ENCODE measurements around the gene NOL4L.
"Not testable (repeated sequence)": the region's sequence is repeated elsewhere in the genome, so short reads cannot be mapped to it uniquely, and the experiment has no call there.

Gene NOL4L

DNA sequence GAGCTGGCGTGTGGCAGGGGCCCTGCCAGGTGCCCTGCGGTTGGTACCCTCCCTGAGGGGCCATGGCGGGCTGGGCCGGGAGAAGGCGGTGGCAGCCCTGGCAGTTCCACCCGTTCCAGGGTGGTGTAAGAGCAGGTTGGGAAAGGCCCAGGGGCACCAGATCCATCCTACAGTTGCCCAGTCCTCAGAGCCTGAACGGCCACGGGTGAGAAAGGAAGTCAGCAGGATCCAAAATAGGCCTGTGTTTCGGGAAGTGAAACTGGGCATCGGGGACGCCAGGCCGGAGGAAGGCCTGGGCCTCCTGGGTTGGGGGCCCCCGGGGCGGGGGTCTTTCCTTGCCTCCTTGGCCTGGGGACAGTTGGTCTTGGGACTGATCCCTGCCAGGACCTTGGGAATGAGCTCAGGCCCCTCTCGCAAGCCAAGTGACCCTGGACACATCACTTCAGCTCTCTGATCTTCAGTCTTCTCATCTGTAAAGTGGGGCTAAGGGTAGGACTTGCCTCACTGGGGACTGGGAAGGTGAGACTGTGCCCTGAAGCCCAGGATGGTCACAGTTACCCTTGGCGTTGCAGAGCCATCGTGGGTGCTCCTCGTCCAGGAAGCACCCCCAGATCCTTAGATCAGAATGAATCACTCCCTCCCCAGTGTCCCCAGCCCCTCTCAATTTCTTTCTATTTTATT lies 18.1 kb upstream of the NOL4L start:
- no peaks in the 10 kb centered on the region for H3K9me3 ChIP-seq (ENCODE audit: low read depth, low read length)
- no peak overlapping the region for H3K9ac ChIP-seq (ENCODE audit: insufficient read length)
- no peak overlapping the region for H3K27ac ChIP-seq
- no peak overlapping the region for H3K4me3 ChIP-seq
- H3K36me3 ChIP-seq (ENCODE audit: insufficient read depth, low read length) = no peaks in the 10 kb centered on the region
- no peak for DNase-seq (ENCODE audit: low read depth, low spot score)
- no peak for TF ChIP-seq POLR2AphosphoS5 (IDR thresholded peaks at IDR 0.05; ENCODE audit: borderline replicate concordance, low read depth, low read length)

GRCh38 chr20:32602273-32602672 lies 17.1 kb upstream of the NOL4L start:
- no peak overlapping the region for H3K9ac ChIP-seq (ENCODE audit: insufficient read length)
- TF ChIP-seq EZH2 (IDR thresholded peaks at IDR 0.05) = no peak
- no peak for TF ChIP-seq FOXP2 (optimal IDR thresholded peaks at IDR 0.05; ENCODE audit: control extremely low read depth, extremely low read length, insufficient read depth)
- no peak for TF ChIP-seq POLR2AphosphoS5 (IDR thresholded peaks at IDR 0.05; ENCODE audit: borderline replicate concordance, low read depth, low read length)
- no peak overlapping the region for H3K4me3 ChIP-seq
- H3K27ac ChIP-seq = no peak overlapping the region
- DNase-seq (ENCODE audit: low read depth, low spot score) = no peak
- H3K36me3 ChIP-seq (ENCODE audit: insufficient read depth, low read length) = no peaks in the 10 kb centered on the region
- no peaks in the 10 kb centered on the region for H3K9me3 ChIP-seq (ENCODE audit: low read depth, low read length)

DNA sequence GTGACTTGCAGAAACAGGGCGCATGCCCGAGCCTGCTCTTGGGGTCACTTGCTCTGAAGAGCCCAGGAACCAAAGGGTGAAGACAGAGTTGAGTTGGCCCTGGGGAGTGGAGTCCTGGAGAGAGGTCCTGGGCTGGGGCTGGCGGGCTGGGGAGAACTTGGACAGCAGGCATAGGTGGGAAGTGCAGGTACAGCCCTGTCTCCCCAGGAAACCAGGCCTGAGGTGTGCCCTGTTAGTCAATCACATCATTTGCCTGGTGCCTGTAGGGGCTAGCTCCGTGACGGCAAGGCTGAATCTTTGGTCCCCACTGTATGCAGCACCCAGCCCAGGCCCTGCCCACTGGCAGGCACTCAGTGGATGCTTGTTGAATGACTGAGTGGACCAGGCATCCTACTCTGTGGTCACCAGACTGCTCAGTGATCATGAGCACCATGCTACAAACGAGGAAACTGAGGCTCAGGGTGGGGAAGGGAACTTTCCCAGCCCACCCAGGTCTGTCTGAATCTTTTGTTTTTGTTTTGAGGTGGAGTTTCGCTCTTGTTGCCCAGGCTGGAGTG lies 15.6 kb upstream of the NOL4L start:
- no peak for TF ChIP-seq FOXP2 (optimal IDR thresholded peaks at IDR 0.05; ENCODE audit: control extremely low read depth, extremely low read length, insufficient read depth)
- TF ChIP-seq EZH2 (IDR thresholded peaks at IDR 0.05) = no peak
- no peak for TF ChIP-seq POLR2AphosphoS5 (IDR thresholded peaks at IDR 0.05; ENCODE audit: borderline replicate concordance, low read depth, low read length)
- no peak overlapping the region for H3K4me3 ChIP-seq
- no peak overlapping the region for H3K27ac ChIP-seq
- no peak for DNase-seq (ENCODE audit: low read depth, low spot score)
- no peaks in the 10 kb centered on the region for H3K9me3 ChIP-seq (ENCODE audit: low read depth, low read length)
- no peaks in the 10 kb centered on the region for H3K36me3 ChIP-seq (ENCODE audit: insufficient read depth, low read length)
- no peak overlapping the region for H3K9ac ChIP-seq (ENCODE audit: insufficient read length)

DNA sequence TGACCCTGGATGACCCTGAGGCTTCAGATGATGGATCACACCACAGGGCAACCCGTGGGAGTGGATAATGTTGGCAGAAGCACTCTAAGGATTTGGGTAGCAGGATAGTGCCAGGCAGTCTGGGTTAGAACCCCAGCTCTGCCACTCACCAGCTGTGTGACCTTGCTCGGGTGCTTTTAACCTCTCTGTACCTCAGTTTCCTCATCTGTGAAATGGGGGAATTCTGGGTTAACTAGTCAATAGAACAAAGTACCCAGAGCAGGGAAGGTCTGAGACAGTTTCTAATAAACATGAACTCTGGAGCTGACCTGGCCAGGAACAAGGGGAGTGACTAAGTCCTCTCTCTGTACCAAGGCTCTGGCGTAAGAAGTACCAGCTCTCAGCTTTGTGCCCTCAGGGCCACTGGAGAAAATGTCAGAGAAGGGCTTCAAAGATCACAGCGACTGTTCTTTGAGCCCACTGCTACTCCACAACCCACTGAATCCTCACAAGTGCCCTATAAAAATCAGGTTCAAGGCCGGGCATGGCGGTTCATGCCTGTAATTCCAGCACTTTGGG lies 14.7 kb upstream of the NOL4L start:
- no peak for TF ChIP-seq FOXP2 (optimal IDR thresholded peaks at IDR 0.05; ENCODE audit: control extremely low read depth, extremely low read length, insufficient read depth)
- Histone ChIP-seq H3K4me3 (no peak overlapping the region), H3K36me3 (ENCODE audit: insufficient read depth, low read length) (no peaks in the 10 kb centered on the region), H3K9ac (ENCODE audit: insufficient read length) (no peak overlapping the region), H3K27ac (no peak overlapping the region), H3K9me3 (ENCODE audit: low read depth, low read length) (no peaks in the 10 kb centered on the region)
- no peak for DNase-seq (ENCODE audit: low read depth, low spot score)

- TF ChIP-seq EZH2 (IDR thresholded peaks at IDR 0.05) (no peak), FOXP2 (optimal IDR thresholded peaks at IDR 0.05; ENCODE audit: control extremely low read depth, extremely low read length, insufficient read depth) (no peak)
- DNase-seq (ENCODE audit: low read depth, low spot score) = no peak
- no peak overlapping the region for H3K4me3 ChIP-seq
- no peak overlapping the region for H3K27ac ChIP-seq
- H3K9me3 ChIP-seq (ENCODE audit: low read depth, low read length) = no peaks in the 10 kb centered on the region
- H3K9ac ChIP-seq (ENCODE audit: insufficient read length) = no peak overlapping the region
- no peaks in the 10 kb centered on the region for H3K36me3 ChIP-seq (ENCODE audit: insufficient read depth, low read length)
Observed at GRCh38 chr20:32598606-32599005, 13.5 kb upstream of the NOL4L start.

DNA sequence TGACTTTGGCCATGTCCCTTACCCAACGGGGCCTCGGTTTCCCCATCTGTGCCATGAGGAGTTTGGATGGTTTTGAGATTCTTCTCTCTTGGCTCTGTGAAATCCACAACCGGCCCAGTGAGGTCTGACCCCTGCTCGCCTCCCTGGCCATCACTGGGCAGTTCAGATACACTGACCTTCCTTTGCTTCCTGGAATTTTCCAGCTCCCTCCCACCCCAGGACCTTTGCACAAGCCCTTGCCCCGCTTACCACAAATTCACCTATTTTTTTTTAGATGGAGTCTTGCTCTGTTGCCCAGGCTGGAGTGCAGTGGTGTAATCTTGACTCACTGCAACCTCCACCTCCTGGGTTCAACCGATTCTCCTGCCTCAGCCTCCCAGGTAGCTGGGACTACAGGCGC lies 12.6 kb upstream of the NOL4L start:
- Histone ChIP-seq H3K9me3 (ENCODE audit: low read depth, low read length) (no peaks in the 10 kb centered on the region), H3K36me3 (ENCODE audit: insufficient read depth, low read length) (no peaks in the 10 kb centered on the region), H3K4me3 (no peak overlapping the region), H3K9ac (ENCODE audit: insufficient read length) (no peak overlapping the region), H3K27ac (no peak overlapping the region)
- TF ChIP-seq EZH2 (IDR thresholded peaks at IDR 0.05) (no peak), POLR2AphosphoS5 (IDR thresholded peaks at IDR 0.05; ENCODE audit: borderline replicate concordance, low read depth, low read length) (no peak), FOXP2 (optimal IDR thresholded peaks at IDR 0.05; ENCODE audit: control extremely low read depth, extremely low read length, insufficient read depth) (no peak)
- DNase-seq (ENCODE audit: low read depth, low spot score) = no peak

DNA sequence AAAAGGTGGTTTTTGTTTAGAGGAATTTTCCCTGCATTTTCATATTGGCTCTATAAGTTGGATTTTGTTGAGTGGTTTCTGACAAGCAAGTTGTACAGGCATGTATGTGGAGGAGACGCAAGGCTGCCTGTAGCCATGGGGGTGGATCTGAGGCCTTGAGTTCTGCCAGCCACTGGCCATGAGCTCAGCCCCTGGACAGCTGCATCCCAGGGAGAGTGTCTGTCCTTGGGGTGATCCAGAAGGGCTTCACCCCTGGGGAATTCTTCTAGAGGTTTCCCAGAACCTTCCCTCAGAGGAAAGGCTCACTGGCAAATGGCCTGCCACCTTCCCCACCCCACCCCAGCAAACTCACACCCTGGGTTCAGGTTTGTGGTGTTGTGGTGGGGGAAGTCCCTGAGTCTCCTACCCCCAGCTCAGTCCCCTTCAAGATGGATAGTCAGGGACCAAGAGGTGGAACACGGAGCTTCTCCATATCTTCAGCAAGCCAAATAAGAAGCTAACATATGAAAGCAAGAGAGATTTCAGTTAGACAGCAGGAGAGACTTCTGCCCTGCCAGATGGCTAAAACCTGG lies 11.6 kb upstream of the NOL4L start:
- H3K36me3 ChIP-seq (ENCODE audit: insufficient read depth, low read length) = no peaks in the 10 kb centered on the region
- TF ChIP-seq POLR2AphosphoS5 (IDR thresholded peaks at IDR 0.05; ENCODE audit: borderline replicate concordance, low read depth, low read length) (no peak), EZH2 (IDR thresholded peaks at IDR 0.05) (no peak), FOXP2 (optimal IDR thresholded peaks at IDR 0.05; ENCODE audit: control extremely low read depth, extremely low read length, insufficient read depth) (no peak)
- no peak overlapping the region for H3K4me3 ChIP-seq
- no peak for DNase-seq (ENCODE audit: low read depth, low spot score)
- no peak overlapping the region for H3K9ac ChIP-seq (ENCODE audit: insufficient read length)
- no peaks in the 10 kb centered on the region for H3K9me3 ChIP-seq (ENCODE audit: low read depth, low read length)
- H3K27ac ChIP-seq = no peak overlapping the region

DNA sequence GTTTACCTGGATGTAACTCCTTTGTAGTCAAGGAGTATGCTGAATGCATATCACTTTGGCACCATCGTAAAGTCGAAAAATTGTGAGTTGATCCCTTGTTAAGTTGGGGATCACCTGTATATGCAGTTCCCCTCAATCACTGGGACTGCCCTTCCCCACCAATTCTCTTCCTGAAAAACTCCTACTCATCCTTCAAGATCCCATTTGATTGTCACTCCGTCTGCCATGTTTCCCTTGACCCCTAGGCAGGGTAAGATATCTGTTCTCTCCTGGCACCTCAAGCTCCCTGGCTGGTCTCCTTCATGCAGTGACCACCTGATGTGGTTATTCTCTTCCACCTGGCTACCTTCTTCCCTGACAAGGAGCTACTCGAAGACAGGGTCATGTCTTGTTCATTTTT lies 10.0 kb upstream of the NOL4L start:
- no peak overlapping the region for H3K4me3 ChIP-seq
- H3K9me3 ChIP-seq (ENCODE audit: low read depth, low read length) = no peaks in the 10 kb centered on the region
- H3K27ac ChIP-seq = no peak overlapping the region
- no peak for TF ChIP-seq EZH2 (IDR thresholded peaks at IDR 0.05)
- no peak for TF ChIP-seq POLR2AphosphoS5 (IDR thresholded peaks at IDR 0.05; ENCODE audit: borderline replicate concordance, low read depth, low read length)
- TF ChIP-seq FOXP2 (optimal IDR thresholded peaks at IDR 0.05; ENCODE audit: control extremely low read depth, extremely low read length, insufficient read depth) = no peak
- no peaks in the 10 kb centered on the region for H3K36me3 ChIP-seq (ENCODE audit: insufficient read depth, low read length)
- no peak overlapping the region for H3K9ac ChIP-seq (ENCODE audit: insufficient read length)
- no peak for DNase-seq (ENCODE audit: low read depth, low spot score)

DNA sequence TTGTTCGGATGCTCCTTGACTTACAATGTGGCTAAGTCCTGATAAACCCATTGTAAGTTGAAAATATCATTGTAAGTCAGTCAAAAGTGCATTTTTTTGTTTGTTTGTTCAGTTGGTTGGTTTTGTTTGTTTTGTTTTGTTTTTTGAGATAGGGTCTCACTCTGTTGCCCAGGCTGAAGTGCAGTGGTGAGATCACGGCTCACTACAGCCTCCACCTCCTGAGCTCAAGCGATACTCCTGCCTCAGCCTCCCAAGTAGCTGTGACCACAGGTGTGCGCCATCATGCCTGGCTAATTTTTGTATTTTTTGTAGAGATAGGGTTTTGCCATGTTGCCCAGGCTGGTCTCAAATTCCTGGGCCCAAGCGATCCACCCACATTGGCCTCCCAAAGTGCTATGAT lies 9.5 kb upstream of the NOL4L start:
- not testable (repeated sequence) for H3K36me3 ChIP-seq (ENCODE audit: insufficient read depth, low read length); H3K27ac ChIP-seq; H3K9ac ChIP-seq (ENCODE audit: insufficient read length); H3K4me3 ChIP-seq; DNase-seq (ENCODE audit: low read depth, low spot score); H3K9me3 ChIP-seq (ENCODE audit: low read depth, low read length)
